OCI-LY1 (cell line): ENCODE measurements around the gene PARD3.

ENCODE experiments used
- H2AFZ ChIP-seq: fragments of 200-600 bp; sonication (generic), shearing (Covaris generic); 2 replicates; pipeline ENCODE4 v1.6.0; 2014; ENCODE audit warnings: antibody characterized with exemption, mild to moderate bottlenecking, low read length
- H3F3A ChIP-seq: fragments of 200-600 bp; sonication (generic), shearing (Covaris generic); 2 replicates; pipeline ENCODE4 v1.6.0; 2014; ENCODE audit warnings: mild to moderate bottlenecking, antibody characterized with exemption, low read length, moderate library complexity; ENCODE audit not compliant: insufficient read depth
- H3K27ac ChIP-seq: fragments of 200-600 bp; sonication (generic); 2 replicates; pipeline ENCODE4 v1.5.1; 2014; ENCODE audit warnings: low read length, mixed run types, mild to moderate bottlenecking, low read depth; ENCODE audit not compliant: poor library complexity, severe bottlenecking
- H3K27me3 ChIP-seq: fragments of 200-600 bp; sonication (generic); 2 replicates; pipeline ENCODE4 v1.6.0; 2014; ENCODE audit warnings: antibody characterized with exemption, mild to moderate bottlenecking, low read length, moderate library complexity; ENCODE audit not compliant: insufficient read depth
- H3K36me3 ChIP-seq: fragments of 200-600 bp; sonication (generic); 2 replicates; pipeline ENCODE4 v1.6.1; 2014; ENCODE audit warnings: mild to moderate bottlenecking, antibody characterized with exemption, low read length, moderate library complexity, mixed read lengths; ENCODE audit not compliant: insufficient read depth
- H3K4me1 ChIP-seq: fragments of 200-600 bp; sonication (generic); 2 replicates; pipeline ENCODE4 v1.5.1; 2014; ENCODE audit warnings: mild to moderate bottlenecking, low read length, moderate library complexity; ENCODE audit not compliant: insufficient read depth, severe bottlenecking
- H3K4me2 ChIP-seq: fragments of 200-600 bp; sonication (generic), shearing (Covaris generic); 2 replicates; pipeline ENCODE4 v1.6.1; 2014; ENCODE audit warnings: low read length
- H3K4me3 ChIP-seq: fragments of 200-600 bp; sonication (generic); 2 replicates; pipeline ENCODE4 v1.5.1; 2014; ENCODE audit warnings: low read length, low read depth, mild to moderate bottlenecking, mixed read lengths; ENCODE audit not compliant: poor library complexity, severe bottlenecking
- H3K79me2 ChIP-seq: fragments of 200-600 bp; shearing (Covaris generic); 2 replicates; pipeline ENCODE4 v1.6.1; 2016; ENCODE audit warnings: mixed run types, low read length, mixed read lengths; ENCODE audit not compliant: insufficient read depth
- H3K9ac ChIP-seq: fragments of 200-600 bp; sonication (generic), shearing (Covaris generic); 2 replicates; pipeline ENCODE4 v1.6.1; 2014; ENCODE audit warnings: mild to moderate bottlenecking, low read length, mixed read lengths
- H3K9me2 ChIP-seq: fragments of 200-600 bp; sonication (generic), shearing (Covaris generic); 2 replicates; pipeline ENCODE4 v1.6.1; 2014; ENCODE audit warnings: low read depth, mild to moderate bottlenecking, low read length, mixed read lengths
- H3K9me3 ChIP-seq: fragments of 200-600 bp; shearing (Covaris generic); 2 replicates; pipeline ENCODE4 v1.6.1; 2014; ENCODE audit warnings: low read length, mixed read lengths
- H4K20me1 ChIP-seq: fragments of 200-600 bp; sonication (generic), shearing (Covaris generic); 2 replicates; pipeline ENCODE4 v1.6.0; 2016; ENCODE audit warnings: mild to moderate bottlenecking, low read length; ENCODE audit not compliant: insufficient read depth
- CTCF ChIP-seq: fragments of 200-600 bp; sonication (generic), shearing (Covaris generic); IDR thresholded peaks from 2 replicates; pipeline ENCODE4 v1.5.1; 2017; ENCODE audit warnings: mild to moderate bottlenecking, antibody characterized with exemption, low read length, moderate library complexity, mixed read lengths
- EZH2 ChIP-seq: fragments of 200-600 bp; sonication (generic), shearing (Covaris generic); IDR thresholded peaks from 2 replicates; pipeline ENCODE4 v1.8.0; 2017; ENCODE audit warnings: borderline replicate concordance, mixed run types, mild to moderate bottlenecking, antibody characterized with exemption, low read length, moderate library complexity, mixed read lengths

Gene PARD3

GRCh38 chr10:34223658-34224057 is 591.4 kb downstream of the PARD3 start:
- no peaks in the 10 kb centered on the region for H3F3A ChIP-seq
- H3K36me3 ChIP-seq = no peaks in the 10 kb centered on the region
- no peak overlapping the region for H3K27ac ChIP-seq
- no peaks in the 10 kb centered on the region for H3K9me3 ChIP-seq
- H2AFZ ChIP-seq = no peak overlapping the region
- no peaks in the 10 kb centered on the region for H4K20me1 ChIP-seq
- H3K9me2 ChIP-seq = no peaks in the 10 kb centered on the region
- H3K27me3 ChIP-seq = no peaks in the 10 kb centered on the region
- no peak overlapping the region for H3K4me2 ChIP-seq
- no peaks in the 10 kb centered on the region for H3K79me2 ChIP-seq
- TF ChIP-seq CTCF = no peak
- TF ChIP-seq EZH2 = no peak
- H3K4me1 ChIP-seq = no peaks in the 10 kb centered on the region
- H3K9ac ChIP-seq = no peak overlapping the region
- H3K4me3 ChIP-seq = no peak overlapping the region

GRCh38 chr10:34222359-34222758 is 592.7 kb downstream of the PARD3 start:
- Histone ChIP-seq H3K9me2 (no peaks in the 10 kb centered on the region), H3K4me3 (no peak overlapping the region), H3K27ac (no peak overlapping the region), H3F3A (no peaks in the 10 kb centered on the region), H2AFZ (no peak overlapping the region), H3K9me3 (no peaks in the 10 kb centered on the region), H3K79me2 (no peaks in the 10 kb centered on the region), H3K27me3 (no peaks in the 10 kb centered on the region), H3K36me3 (no peaks in the 10 kb centered on the region), H3K4me1 (no peaks in the 10 kb centered on the region), H3K4me2 (no peak overlapping the region), H3K9ac (no peak overlapping the region), H4K20me1 (no peaks in the 10 kb centered on the region)
- no peak for TF ChIP-seq EZH2
- TF ChIP-seq CTCF = no peak

GRCh38 chr10:34219753-34220548 is 595.1 kb downstream of the PARD3 start:
- H3K4me3 ChIP-seq = no peak overlapping the region
- no peaks in the 10 kb centered on the region for H3F3A ChIP-seq

More at GRCh38 chr10:34219753-34220548, 595.1 kb downstream of the PARD3 start:
- Histone ChIP-seq H3K79me2 (no peaks in the 10 kb centered on the region), H3K27ac (no peak overlapping the region), H2AFZ (no peak overlapping the region), H4K20me1 (no peaks in the 10 kb centered on the region), H3K4me2 (no peak overlapping the region), H3K9ac (no peak overlapping the region), H3K27me3 (no peaks in the 10 kb centered on the region), H3K4me1 (no peaks in the 10 kb centered on the region), H3K9me2 (no peaks in the 10 kb centered on the region), H3K9me3 (no peaks in the 10 kb centered on the region), H3K36me3 (no peaks in the 10 kb centered on the region)
- TF ChIP-seq EZH2 = no peak
- TF ChIP-seq CTCF = no peak
